DND-41 (cell line): ENCODE results near the gene ASB1.

Source experiments
- EZH2 ChIP-seq: IDR thresholded peaks from 3 replicates; pipeline ENCODE4 v1.6.1; 2012; ENCODE audit warnings: borderline replicate concordance, low read depth, mild to moderate bottlenecking, moderate library complexity, low read length, inconsistent platforms; ENCODE audit not compliant: severe bottlenecking
- TF ChIP-seq, protein P1 (sequence below): IDR thresholded peaks from 2 replicates; pipeline ENCODE4 v1.5.1; 2012; ENCODE audit warnings: borderline replicate concordance, low read length, moderate library complexity, mild to moderate bottlenecking; ENCODE audit not compliant: poor library complexity, severe bottlenecking; ENCODE audit errors: extremely low read depth

GRCh38 chr2:238501311-238501710, 74.6 kb downstream of the ASB1 start:
- TF ChIP-seq, protein P1, sequence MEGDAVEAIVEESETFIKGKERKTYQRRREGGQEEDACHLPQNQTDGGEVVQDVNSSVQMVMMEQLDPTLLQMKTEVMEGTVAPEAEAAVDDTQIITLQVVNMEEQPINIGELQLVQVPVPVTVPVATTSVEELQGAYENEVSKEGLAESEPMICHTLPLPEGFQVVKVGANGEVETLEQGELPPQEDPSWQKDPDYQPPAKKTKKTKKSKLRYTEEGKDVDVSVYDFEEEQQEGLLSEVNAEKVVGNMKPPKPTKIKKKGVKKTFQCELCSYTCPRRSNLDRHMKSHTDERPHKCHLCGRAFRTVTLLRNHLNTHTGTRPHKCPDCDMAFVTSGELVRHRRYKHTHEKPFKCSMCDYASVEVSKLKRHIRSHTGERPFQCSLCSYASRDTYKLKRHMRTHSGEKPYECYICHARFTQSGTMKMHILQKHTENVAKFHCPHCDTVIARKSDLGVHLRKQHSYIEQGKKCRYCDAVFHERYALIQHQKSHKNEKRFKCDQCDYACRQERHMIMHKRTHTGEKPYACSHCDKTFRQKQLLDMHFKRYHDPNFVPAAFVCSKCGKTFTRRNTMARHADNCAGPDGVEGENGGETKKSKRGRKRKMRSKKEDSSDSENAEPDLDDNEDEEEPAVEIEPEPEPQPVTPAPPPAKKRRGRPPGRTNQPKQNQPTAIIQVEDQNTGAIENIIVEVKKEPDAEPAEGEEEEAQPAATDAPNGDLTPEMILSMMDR: no peak
- no peak for TF ChIP-seq EZH2
